Midbrain (tissue), 1 donor: Measurements from ENCODE around the gene COQ2.
A peak's percentile ranks its signal among the peaks of the same experiment; 100 is the strongest.
"Not testable (repeated sequence)": the region's sequence is repeated elsewhere in the genome, so short reads cannot be mapped to it uniquely, and the experiment has no call there.

Experiments
- DNase-seq: peaks from one replicate; lab custom pipeline; 2025; lab: John Stamatoyannopoulos, UW

Gene COQ2

GRCh38 chr4:83283181-83283580 lies 1.4 kb downstream of the COQ2 start:
- DNase-seq = no peak

- peak; percentile 48 for DNase-seq
Observed at GRCh38 chr4:83282049-83282535, 2.5 kb downstream of the COQ2 start.

- no peak for DNase-seq
Observed at GRCh38 chr4:83281307-83281706, 3.3 kb downstream of the COQ2 start.

GRCh38 chr4:83276299-83277040 lies 8.1 kb downstream of the COQ2 start:
- no peak for DNase-seq

- DNase-seq = not testable (repeated sequence)
Observed at GRCh38 chr4:83273926-83274325, 10.7 kb downstream of the COQ2 start.

GRCh38 chr4:83272900-83273299 lies 11.7 kb downstream of the COQ2 start:
- no peak for DNase-seq

GRCh38 chr4:83269256-83269655 lies 15.3 kb downstream of the COQ2 start:
- no peak for DNase-seq

- DNase-seq = no peak
Observed at GRCh38 chr4:83268491-83268890, 16.1 kb downstream of the COQ2 start.

- DNase-seq = no peak
Observed at GRCh38 chr4:83267830-83268475, 16.6 kb downstream of the COQ2 start.

GRCh38 chr4:83267121-83267829 lies 17.3 kb downstream of the COQ2 start:
- DNase-seq = no peak

GRCh38 chr4:83266689-83267088 lies 17.9 kb downstream of the COQ2 start:
- DNase-seq = no peak

- no peak for DNase-seq
Observed at GRCh38 chr4:83263106-83263505, 21.5 kb downstream of the COQ2 start.

- DNase-seq = no peak
Observed at GRCh38 chr4:83262682-83263081, 21.9 kb downstream of the COQ2 start.

- no peak for DNase-seq
Observed at GRCh38 chr4:83261307-83261706, 23.3 kb downstream of the COQ2 start.

- DNase-seq = no peak
Observed at GRCh38 chr4:83259586-83259985, 25.0 kb downstream of the COQ2 start.

- no peak for DNase-seq
Observed at GRCh38 chr4:83258461-83258860, 26.1 kb downstream of the COQ2 start.

GRCh38 chr4:83257811-83258210 lies 26.8 kb downstream of the COQ2 start:
- DNase-seq = no peak

- no peak for DNase-seq
Observed at GRCh38 chr4:83255584-83255983, 29.0 kb downstream of the COQ2 start.

GRCh38 chr4:83252782-83253405 lies 31.7 kb downstream of the COQ2 start:
- DNase-seq = peak; percentile 25

GRCh38 chr4:83251447-83251830 lies 33.2 kb downstream of the COQ2 start:
- no peak for DNase-seq

- DNase-seq = no peak
Observed at GRCh38 chr4:83250687-83251446, 33.7 kb downstream of the COQ2 start.

- DNase-seq = no peak
Observed at GRCh38 chr4:83248486-83248885, 36.1 kb downstream of the COQ2 start.
